ENCODE results near the gene IRX4. TPM values are rescaled to one million over a fixed set of nuclear protein-coding genes. Genes with fewer than 3 reads are reported as not detected.

IRX4 gene
- total and polyA plus RNA-seq, 2 donors (not counting 3 experiments of a cell fraction or from before 2014, with no cell fraction given), result not detected

GRCh38 chr5:1834022-1834551 lies 48.6 kb downstream of the IRX4 start:
- no peak for DNase-seq (ENCODE audit: low read depth, low spot score)
- no peak overlapping the region for H3K4me3 ChIP-seq (replicated peaks in 1 of 3; ENCODE audit: insufficient read depth in 1 of 3, low read depth in 1 of 3, low read length in 3 of 3)
- H4K20me1 ChIP-seq (replicated peaks; ENCODE audit: control insufficient read depth, extremely low read depth, insufficient read depth, low read length), result no peaks in the 10 kb centered on the region
- no peak for TF ChIP-seq JUN (IDR thresholded peaks at IDR 0.05; ENCODE audit: borderline replicate concordance, insufficient read depth, insufficient read length, low read depth)
- no peak for TF ChIP-seq POLR2AphosphoS5 (IDR thresholded peaks at IDR 0.05; ENCODE audit: insufficient read depth, low read depth, low read length)
- TF ChIP-seq MYC (IDR thresholded peaks at IDR 0.05; ENCODE audit: low read depth, low read length), result no peak
- no peak for TF ChIP-seq CTCF (IDR thresholded peaks at IDR 0.05; ENCODE audit: extremely low read depth in 1 of 2, insufficient read depth in 1 of 2, low read depth in 1 of 2, low read length in 2 of 2)
- TF ChIP-seq GATA2 (IDR thresholded peaks at IDR 0.05; ENCODE audit: insufficient read depth, insufficient read length, low read depth, low read length), result no peak
- TF ChIP-seq MAX (IDR thresholded peaks at IDR 0.05; ENCODE audit: insufficient read depth, insufficient read length), result no peak
- TF ChIP-seq FOS (IDR thresholded peaks at IDR 0.05; ENCODE audit: borderline replicate concordance, insufficient read depth, low read length), result no peak
- TF ChIP-seq POLR2A (IDR thresholded peaks at IDR 0.05; ENCODE audit: low read depth, low read length), result no peak
- no peak for TF ChIP-seq EZH2 (IDR thresholded peaks at IDR 0.05; ENCODE audit: borderline replicate concordance, low read depth, low read length, severe bottlenecking)
- no peak overlapping the region for H3K4me2 ChIP-seq (ENCODE audit: insufficient read depth, low read length)
- H3K4me1 ChIP-seq (ENCODE audit: control insufficient read depth, extremely low read depth, insufficient read depth, low read length), result no peaks in the 10 kb centered on the region
- H3K9me1 ChIP-seq (replicated peaks; ENCODE audit: control insufficient read depth, extremely low read depth, insufficient read depth, low read length), result no peaks in the 10 kb centered on the region
- FAIRE-seq, result no peak
- H3K9ac ChIP-seq (replicated peaks; ENCODE audit: extremely low read depth, insufficient read depth, low read length), result no peak overlapping the region
- intact Hi-C loops (cut with micrococcal nuclease), result no loop called here
- no peak overlapping the region for H3K27ac ChIP-seq (ENCODE audit: insufficient read depth, low read depth, low read length)
- no peaks in the 10 kb centered on the region for H3K9me3 ChIP-seq (replicated peaks; ENCODE audit: control insufficient read depth, insufficient read depth, low read length)
- no TSS peak for BruUV-seq (replicated peaks)
- no peaks in the 10 kb centered on the region for H3K36me3 ChIP-seq (ENCODE audit: control insufficient read depth in 2 of 2, extremely low read depth in 1 of 2, insufficient read depth in 2 of 2, low read length in 2 of 2)
- H3K27me3 ChIP-seq (ENCODE audit: control insufficient read depth in 2 of 2, insufficient read depth in 2 of 2, low read length in 2 of 2), result no peaks in the 10 kb centered on the region
- no peak overlapping the region for H2AFZ ChIP-seq (ENCODE audit: low read depth, low read length)
- ChIA-PET POLR2A (no interaction called here), CTCF (no interaction called here)
- dilution Hi-C loops (cut with MboI; ENCODE audit: extremely low pct_ligation_motif_present, low sequenced_read_pairs), result no loop called here
- H3K79me2 ChIP-seq (ENCODE audit: control insufficient read depth, insufficient read depth, low read length), result no peaks in the 10 kb centered on the region
